T-helper 2 cell treated with Interferon-gamma antibody and Interleukin-4, amounts not matched to agents 100 ng/mL and 5 ng/mL, for 36 hours (primary cell): ENCODE measurements around the gene GPRC5C. TPM values are rescaled to one million over a fixed set of nuclear protein-coding genes. Genes with fewer than 3 reads are reported as not detected.

Source experiments
- total RNA-seq: library from RNA; stranded (reverse); gene quantifications from 2 replicates; pipeline ENCODE4 v1.2.3, GENCODE V29; 2022

Gene GPRC5C
- total RNA-seq, 1 donor from 2014 or later, result not detected

Other genes starting within 250 kb of the GPRC5C start
- gene RPL38, start 228.4 kb upstream of the GPRC5C start, total RNA-seq, result 1,109 and 1,152 TPM in 2 replicates
- 24.5 and 26.8 TPM in 2 replicates for gene TTYH2, start 218.5 kb upstream of the GPRC5C start, total RNA-seq
- 0.36 and 0.50 TPM in 2 replicates for gene DNAI2, start 157.9 kb upstream of the GPRC5C start, total RNA-seq
- 0.50 and 0.57 TPM in 2 replicates for gene KIF19, start 105.9 kb upstream of the GPRC5C start, total RNA-seq
- gene BTBD17, start 70.2 kb upstream of the GPRC5C start, total RNA-seq, result not detected in 2 replicates
- gene GPR142, start 64.6 kb upstream of the GPRC5C start, total RNA-seq, result not detected in 2 replicates
- gene CD300A, start 34.5 kb downstream of the GPRC5C start, total RNA-seq, result 32.8 and 36.5 TPM in 2 replicates
- not detected in 2 replicates for gene CD300LB, start 99.4 kb downstream of the GPRC5C start, total RNA-seq
- 0.52 and 0.86 TPM in 2 replicates for gene CD300C, start 114.0 kb downstream of the GPRC5C start, total RNA-seq
- not detected in 2 replicates for gene CD300H, start 135.4 kb downstream of the GPRC5C start, total RNA-seq
- gene CD300LD, start 160.2 kb downstream of the GPRC5C start, total RNA-seq, result not detected in 2 replicates
- not detected in 2 replicates for gene CD300E, start 191.7 kb downstream of the GPRC5C start, total RNA-seq